ENCODE measurements around the gene DTX1.

The DTX1 gene

DNA sequence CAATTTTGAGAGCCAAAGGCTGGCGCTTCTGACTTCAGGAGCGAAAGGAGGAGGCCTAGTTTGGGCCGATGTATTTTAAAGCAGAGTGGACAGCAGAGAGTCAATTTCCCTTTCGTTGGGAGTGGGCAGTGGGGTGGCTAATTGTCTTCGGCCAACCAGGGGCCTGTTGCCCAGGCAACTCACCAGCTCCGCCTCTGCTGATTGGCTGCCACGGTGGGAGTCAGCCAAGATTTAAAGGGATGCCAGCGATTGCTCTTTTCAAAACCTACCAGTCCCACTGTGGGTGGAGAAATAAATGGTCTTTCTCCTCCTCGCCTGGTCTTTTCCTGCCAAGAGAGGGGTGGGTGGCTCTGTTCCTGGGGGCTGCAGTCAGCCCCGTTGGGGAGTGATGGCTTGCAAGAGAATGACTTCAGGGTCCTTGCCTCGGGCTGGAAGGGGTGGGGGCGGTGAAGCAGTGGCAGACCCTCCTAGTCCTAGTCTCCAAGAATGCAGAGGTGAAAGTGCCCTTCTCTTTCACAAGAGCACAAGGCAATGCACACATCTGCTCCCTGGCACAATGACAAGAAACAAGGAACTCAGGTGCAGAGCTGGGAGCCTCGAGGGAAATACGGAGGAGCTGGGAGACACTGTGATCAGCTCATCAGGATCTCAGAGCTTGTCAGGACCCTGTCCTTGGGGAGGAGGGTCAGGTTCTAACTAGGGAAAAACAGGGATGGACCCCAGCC is 41.3 kb downstream of the DTX1 start:
- Histone ChIP-seq H3K4me3 (ENCODE audit: low read length) (no peak overlapping the region), H3K4me1 (ENCODE audit: insufficient read depth, low read length) (peaks cover 4% of the 10 kb centered on the region), H2AFZ (ENCODE audit: low read depth, low read length) (no peak overlapping the region), H3K9me3 (ENCODE audit: low read length) (no peaks in the 10 kb centered on the region), H3K27me3 (ENCODE audit: insufficient read depth, low read length) (peaks cover 3% of the 10 kb centered on the region), H3K36me3 (ENCODE audit: insufficient read depth, low read length) (no peaks in the 10 kb centered on the region)

DNA sequence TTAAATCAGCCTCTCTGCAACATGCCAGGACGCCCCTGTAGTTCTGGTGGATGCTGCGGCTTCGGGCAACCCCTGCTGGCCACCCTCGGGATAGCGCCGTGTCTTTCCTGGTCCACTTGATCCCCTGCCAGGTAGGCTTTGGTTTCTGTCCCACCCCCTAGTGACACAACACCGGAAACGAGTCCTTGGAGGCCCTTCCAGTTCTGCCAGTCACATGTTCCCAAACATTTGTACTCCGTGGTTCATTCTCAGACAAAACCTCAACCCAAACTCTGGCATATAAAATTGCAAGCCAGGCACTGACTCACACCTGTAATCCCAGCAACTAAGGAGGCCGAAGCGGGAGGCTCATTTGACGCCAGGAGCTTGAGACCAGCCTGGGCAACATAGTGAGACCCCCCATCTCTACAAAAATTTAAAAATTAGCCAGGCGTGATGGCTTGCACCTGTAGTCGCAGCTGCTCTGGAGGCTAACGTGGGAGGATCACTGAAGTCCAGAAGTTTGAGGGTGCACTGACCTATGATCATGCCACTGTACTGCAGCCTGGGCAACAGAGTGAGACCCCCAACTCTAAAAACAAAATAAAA is 42.0 kb downstream of the DTX1 start:
- Histone ChIP-seq H3K4me3 (ENCODE audit: low read length) (no peak overlapping the region), H3K9me3 (ENCODE audit: low read length) (no peaks in the 10 kb centered on the region), H3K36me3 (ENCODE audit: insufficient read depth, low read length) (no peaks in the 10 kb centered on the region), H3K27me3 (ENCODE audit: insufficient read depth, low read length) (peaks cover 6% of the 10 kb centered on the region), H3K4me1 (ENCODE audit: insufficient read depth, low read length) (peaks cover 4% of the 10 kb centered on the region), H2AFZ (ENCODE audit: low read depth, low read length) (no peak overlapping the region)

DNA sequence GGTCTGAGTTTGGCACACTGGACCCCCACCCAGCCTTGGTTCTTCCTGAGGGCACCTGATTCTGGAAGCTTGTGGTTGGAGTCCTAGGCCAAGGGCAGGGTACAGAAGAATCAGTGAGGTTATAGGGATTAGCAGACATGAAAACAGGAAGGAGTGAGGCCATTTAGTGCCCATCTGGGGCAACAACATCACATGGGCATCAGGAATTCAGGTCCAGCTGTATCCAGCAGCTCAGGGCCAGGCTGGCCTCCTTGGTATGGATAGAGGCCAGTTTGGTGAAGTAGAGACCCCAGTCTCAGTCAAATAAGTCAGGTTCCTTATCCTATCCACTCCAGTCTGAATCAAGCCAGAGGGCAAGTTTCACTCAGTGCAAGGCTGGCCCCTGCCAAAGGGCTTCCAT is 42.8 kb downstream of the DTX1 start:
- Histone ChIP-seq H3K27me3 (ENCODE audit: insufficient read depth, low read length) (peaks cover 12% of the 10 kb centered on the region), H3K36me3 (ENCODE audit: insufficient read depth, low read length) (no peaks in the 10 kb centered on the region), H3K9me3 (ENCODE audit: low read length) (no peaks in the 10 kb centered on the region), H2AFZ (ENCODE audit: low read depth, low read length) (no peak overlapping the region), H3K4me1 (ENCODE audit: insufficient read depth, low read length) (peaks cover 4% of the 10 kb centered on the region), H3K4me3 (ENCODE audit: low read length) (no peak overlapping the region)

DNA sequence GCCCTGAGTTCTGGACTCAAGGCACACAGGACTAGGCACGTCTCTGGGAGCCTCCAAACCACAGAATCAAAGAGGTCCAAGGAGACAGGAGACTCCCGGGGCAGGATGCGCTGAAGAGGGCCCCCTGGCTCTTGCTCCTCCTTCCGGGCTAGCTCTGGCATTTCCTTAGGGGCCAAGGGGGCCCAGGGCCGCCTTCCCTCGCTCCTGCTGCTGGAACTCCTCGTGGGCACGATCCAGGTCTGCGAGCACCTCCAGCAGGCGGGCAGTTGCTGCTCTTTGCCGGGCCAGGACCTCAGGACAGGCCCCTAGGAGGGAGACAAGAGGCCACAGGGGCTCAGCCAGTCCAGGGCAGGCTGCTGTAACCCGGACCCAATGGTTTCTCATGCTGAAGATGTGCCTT is 43.2 kb downstream of the DTX1 start:
- no peaks in the 10 kb centered on the region for H3K36me3 ChIP-seq (ENCODE audit: insufficient read depth, low read length)
- no peaks in the 10 kb centered on the region for H3K9me3 ChIP-seq (ENCODE audit: low read length)
- H3K27me3 ChIP-seq (ENCODE audit: insufficient read depth, low read length) = peaks cover 14% of the 10 kb centered on the region
- peaks cover 4% of the 10 kb centered on the region for H3K4me1 ChIP-seq (ENCODE audit: insufficient read depth, low read length)
- H2AFZ ChIP-seq (ENCODE audit: low read depth, low read length) = no peak overlapping the region
- no peak overlapping the region for H3K4me3 ChIP-seq (ENCODE audit: low read length)

DNA sequence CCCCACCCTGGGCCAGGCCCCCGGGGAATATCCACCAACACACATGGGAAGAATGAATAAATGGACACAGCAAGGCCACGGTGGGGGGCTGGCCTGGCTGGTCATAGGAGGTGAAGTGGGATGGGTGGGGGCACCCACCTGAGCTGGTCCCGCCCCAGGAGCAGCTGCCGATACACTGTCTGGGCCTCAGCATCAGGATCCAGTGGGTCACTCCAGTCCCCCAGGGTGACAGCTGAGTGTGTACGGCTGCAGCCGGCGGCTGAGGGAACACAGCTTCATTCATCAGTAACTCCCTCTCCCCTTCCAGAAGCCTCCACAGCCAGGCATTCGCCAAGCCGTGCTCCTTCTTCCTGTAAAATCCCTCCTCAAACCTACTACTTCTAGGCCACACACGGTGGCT is 45.2 kb downstream of the DTX1 start:
- Histone ChIP-seq H3K4me1 (ENCODE audit: insufficient read depth, low read length) (peaks cover 4% of the 10 kb centered on the region), H2AFZ (ENCODE audit: low read depth, low read length) (no peak overlapping the region), H3K9me3 (ENCODE audit: low read length) (no peaks in the 10 kb centered on the region), H3K36me3 (ENCODE audit: insufficient read depth, low read length) (no peaks in the 10 kb centered on the region), H3K4me3 (ENCODE audit: low read length) (no peak overlapping the region), H3K27me3 (ENCODE audit: insufficient read depth, low read length) (peaks cover 20% of the 10 kb centered on the region)

DNA sequence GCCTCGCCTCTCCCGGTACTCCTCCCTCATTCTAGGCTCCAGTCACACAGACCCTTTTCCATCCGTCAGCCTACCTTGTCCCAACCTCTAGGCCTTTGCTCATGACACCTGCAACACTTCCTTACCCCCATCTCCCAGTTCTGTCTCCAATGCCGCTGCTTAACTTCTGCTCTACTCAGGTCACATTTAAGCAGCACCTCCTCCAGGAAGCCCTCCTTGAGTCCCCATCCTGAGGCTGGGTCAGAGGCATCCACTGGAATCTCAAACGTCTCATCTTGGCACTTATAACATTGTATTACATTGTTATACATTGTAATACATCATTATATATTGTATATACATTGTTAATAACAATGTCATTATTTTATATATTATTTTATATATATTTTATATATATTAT is 46.3 kb downstream of the DTX1 start:
- no peak overlapping the region for H3K4me3 ChIP-seq (ENCODE audit: low read length)
- no peak overlapping the region for H2AFZ ChIP-seq (ENCODE audit: low read depth, low read length)
- no peaks in the 10 kb centered on the region for H3K9me3 ChIP-seq (ENCODE audit: low read length)
- peaks cover 4% of the 10 kb centered on the region for H3K4me1 ChIP-seq (ENCODE audit: insufficient read depth, low read length)
- peaks cover 25% of the 10 kb centered on the region for H3K27me3 ChIP-seq (ENCODE audit: insufficient read depth, low read length)
- H3K36me3 ChIP-seq (ENCODE audit: insufficient read depth, low read length) = no peaks in the 10 kb centered on the region

DNA sequence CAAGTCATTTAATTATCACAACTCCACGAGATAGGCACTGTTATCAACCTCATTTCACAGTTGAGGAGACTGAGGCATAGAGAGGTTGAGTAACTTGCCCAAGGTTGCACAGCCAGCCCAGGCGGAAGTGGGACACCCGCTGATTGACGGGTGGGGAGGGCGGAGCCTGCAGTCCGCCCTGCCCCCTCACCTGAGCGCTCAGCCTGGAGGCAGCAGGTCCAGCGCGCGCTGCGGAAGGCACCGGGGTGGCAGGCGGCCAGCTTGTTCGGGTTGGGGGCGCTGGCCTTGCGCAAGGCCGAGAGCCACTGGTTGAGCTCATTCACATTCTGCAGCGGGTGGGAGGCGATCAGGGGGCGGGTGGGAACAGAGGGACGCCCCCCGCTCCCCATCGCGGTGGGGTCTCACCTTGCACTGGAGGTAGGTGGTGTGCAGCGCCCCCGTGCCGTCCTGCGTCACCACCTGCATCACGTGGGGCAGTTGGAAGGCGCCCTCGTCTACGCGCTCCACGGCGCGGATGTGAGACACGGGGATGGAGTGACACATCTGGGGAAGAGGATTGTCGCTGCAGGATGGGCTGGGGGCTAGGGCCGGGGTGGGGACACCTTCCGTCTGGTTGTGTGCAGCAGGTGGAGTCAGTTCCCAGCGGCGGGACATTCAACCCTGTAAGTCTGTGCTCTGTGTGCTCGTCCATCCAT is 47.4 kb downstream of the DTX1 start:
- Histone ChIP-seq H3K9me3 (ENCODE audit: low read length) (no peaks in the 10 kb centered on the region), H2AFZ (ENCODE audit: low read depth, low read length) (no peak overlapping the region), H3K27me3 (ENCODE audit: insufficient read depth, low read length) (peaks cover 25% of the 10 kb centered on the region), H3K36me3 (ENCODE audit: insufficient read depth, low read length) (no peaks in the 10 kb centered on the region), H3K4me1 (ENCODE audit: insufficient read depth, low read length) (no peaks in the 10 kb centered on the region), H3K4me3 (ENCODE audit: low read length) (no peak overlapping the region)

DNA sequence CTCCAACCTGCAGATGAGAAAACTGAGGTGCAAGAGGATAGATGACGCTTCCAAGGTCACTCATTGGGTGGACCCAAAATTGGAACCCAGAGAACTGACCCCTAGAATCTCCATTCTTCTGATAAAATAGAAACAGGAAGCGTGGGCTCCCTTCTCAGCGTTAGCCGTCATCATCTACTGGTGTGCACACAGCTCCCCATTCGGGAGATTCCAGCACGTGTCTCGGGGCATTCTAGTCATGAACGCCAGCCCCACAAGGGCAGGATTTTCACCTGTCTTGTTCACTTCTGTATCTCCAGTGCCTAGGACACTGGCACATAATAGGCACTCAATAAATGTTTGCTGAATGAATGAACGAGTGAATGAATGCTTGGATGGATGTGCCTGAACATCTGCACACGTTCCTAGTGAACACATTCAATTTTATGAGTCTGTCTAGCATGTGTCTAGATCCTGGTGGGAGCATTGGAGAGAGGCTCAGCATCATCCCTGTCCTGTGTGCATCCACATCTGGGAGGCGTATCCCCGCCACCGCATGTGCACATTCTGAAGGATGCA is 48.5 kb downstream of the DTX1 start:
- no peak overlapping the region for H3K4me3 ChIP-seq (ENCODE audit: low read length)
- no peaks in the 10 kb centered on the region for H3K4me1 ChIP-seq (ENCODE audit: insufficient read depth, low read length)

DNA sequence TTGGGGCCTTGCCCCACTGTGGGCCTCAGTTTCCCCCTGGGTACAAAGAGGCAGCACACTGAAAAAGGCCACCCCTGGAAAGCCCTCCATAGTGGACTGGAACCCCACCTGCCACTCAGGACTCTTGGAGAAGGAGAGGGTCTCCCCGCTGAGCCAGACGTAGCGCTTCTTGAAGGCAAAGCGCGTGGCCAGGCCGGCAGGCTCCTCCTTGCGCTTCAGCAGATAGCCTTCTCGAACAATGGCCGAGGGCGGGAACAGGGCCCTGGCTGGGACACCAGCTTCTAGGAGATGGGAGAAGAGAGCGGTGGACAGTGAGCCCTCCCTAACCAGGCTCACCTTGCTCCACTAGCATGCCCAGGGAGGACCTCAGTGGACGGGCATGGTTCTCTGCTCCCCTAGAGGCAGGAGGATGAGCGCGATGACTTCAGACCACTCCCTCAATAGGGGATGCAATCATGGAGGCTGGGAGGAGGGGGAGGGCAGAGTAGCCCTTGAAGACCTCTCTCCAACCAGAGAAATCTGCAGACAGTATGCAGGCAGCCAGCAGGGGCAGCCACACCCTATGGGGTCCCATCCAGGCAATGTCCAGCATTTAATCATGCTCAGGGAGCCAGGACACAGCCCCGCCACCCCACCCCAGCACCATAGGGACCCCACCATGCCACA is 49.2 kb downstream of the DTX1 start:
- Histone ChIP-seq H3K4me3 (ENCODE audit: low read length) (no peak overlapping the region), H3K4me1 (ENCODE audit: insufficient read depth, low read length) (no peaks in the 10 kb centered on the region), H3K27me3 (ENCODE audit: insufficient read depth, low read length) (peaks cover 29% of the 10 kb centered on the region), H2AFZ (ENCODE audit: low read depth, low read length) (no peak overlapping the region), H3K36me3 (ENCODE audit: insufficient read depth, low read length) (no peaks in the 10 kb centered on the region), H3K9me3 (ENCODE audit: low read length) (no peaks in the 10 kb centered on the region)

More for the DNA sequence above, 48.5 kb downstream of the DTX1 start:
- Histone ChIP-seq H3K36me3 (ENCODE audit: insufficient read depth, low read length) (no peaks in the 10 kb centered on the region), H2AFZ (ENCODE audit: low read depth, low read length) (no peak overlapping the region), H3K27me3 (ENCODE audit: insufficient read depth, low read length) (peaks cover 29% of the 10 kb centered on the region), H3K9me3 (ENCODE audit: low read length) (no peaks in the 10 kb centered on the region)

DNA sequence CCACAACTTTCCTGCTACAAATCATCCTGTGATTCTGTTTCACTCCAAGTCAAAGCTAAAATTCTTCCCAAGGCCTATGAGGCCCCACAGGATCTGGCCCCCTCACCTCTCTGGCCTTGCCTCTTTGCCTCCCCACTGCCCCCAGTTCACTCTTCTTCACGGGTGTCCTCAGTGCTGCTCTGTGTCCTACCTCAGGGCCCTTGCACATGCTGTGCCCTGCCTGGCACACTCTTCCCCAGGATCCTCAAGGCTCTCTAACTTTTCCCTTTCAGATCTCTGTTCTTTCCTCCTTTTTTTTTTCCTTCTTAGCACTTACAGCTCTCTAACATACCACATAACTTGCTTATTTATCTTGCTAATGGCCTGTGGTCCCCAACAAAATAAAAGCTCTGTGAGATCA is 49.8 kb downstream of the DTX1 start:
- Histone ChIP-seq H3K4me3 (ENCODE audit: low read length) (no peak overlapping the region), H3K36me3 (ENCODE audit: insufficient read depth, low read length) (no peaks in the 10 kb centered on the region), H2AFZ (ENCODE audit: low read depth, low read length) (no peak overlapping the region), H3K9me3 (ENCODE audit: low read length) (no peaks in the 10 kb centered on the region), H3K4me1 (ENCODE audit: insufficient read depth, low read length) (no peaks in the 10 kb centered on the region), H3K27me3 (ENCODE audit: insufficient read depth, low read length) (peaks cover 29% of the 10 kb centered on the region)

DNA sequence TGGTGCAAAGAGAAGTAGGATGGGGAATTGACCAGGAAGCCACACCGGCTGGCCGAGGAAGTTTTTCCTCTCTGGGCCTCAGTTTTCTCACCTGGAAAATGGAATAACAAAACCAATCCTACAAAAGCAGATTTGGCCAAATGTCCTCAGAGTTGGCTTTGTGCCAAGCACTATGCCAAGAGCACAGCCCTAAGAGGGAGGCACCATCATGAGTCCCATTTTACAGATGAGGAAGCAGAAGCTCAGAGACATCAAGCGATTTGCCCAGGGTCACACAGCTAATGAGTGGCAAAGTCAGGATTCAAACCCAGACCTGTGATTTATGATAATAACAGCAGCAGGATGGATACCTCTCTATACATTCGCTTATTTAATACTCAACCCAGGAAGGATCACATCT is 51.8 kb downstream of the DTX1 start:
- Histone ChIP-seq H3K27me3 (ENCODE audit: insufficient read depth, low read length) (peaks cover 30% of the 10 kb centered on the region), H3K4me3 (ENCODE audit: low read length) (no peak overlapping the region), H2AFZ (ENCODE audit: low read depth, low read length) (no peak overlapping the region), H3K9me3 (ENCODE audit: low read length) (no peaks in the 10 kb centered on the region), H3K36me3 (ENCODE audit: insufficient read depth, low read length) (no peaks in the 10 kb centered on the region), H3K4me1 (ENCODE audit: insufficient read depth, low read length) (no peaks in the 10 kb centered on the region)

DNA sequence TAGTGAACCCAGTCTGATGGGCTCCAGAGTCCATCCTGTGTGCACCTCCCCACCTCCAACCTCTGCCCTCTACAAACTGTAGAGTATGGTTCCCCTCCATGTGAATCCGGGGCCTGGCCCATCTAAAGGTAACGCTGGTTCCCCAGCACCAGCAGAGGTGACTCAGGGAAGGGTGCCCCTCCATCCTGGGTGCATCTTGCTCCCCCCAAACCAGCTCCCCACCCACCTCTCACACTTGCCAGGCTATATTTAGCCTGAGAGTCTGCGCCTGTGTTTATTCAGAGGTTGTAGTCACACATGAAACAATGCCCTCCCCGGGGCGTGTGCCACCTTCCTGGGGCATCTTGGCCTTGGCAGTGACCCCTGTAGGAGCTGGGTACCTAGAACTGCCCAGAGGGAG is 52.8 kb downstream of the DTX1 start:
- Histone ChIP-seq H3K4me3 (ENCODE audit: low read length) (no peak overlapping the region), H3K4me1 (ENCODE audit: insufficient read depth, low read length) (no peaks in the 10 kb centered on the region), H3K27me3 (ENCODE audit: insufficient read depth, low read length) (peaks cover 27% of the 10 kb centered on the region), H3K9me3 (ENCODE audit: low read length) (no peaks in the 10 kb centered on the region), H3K36me3 (ENCODE audit: insufficient read depth, low read length) (no peaks in the 10 kb centered on the region), H2AFZ (ENCODE audit: low read depth, low read length) (no peak overlapping the region)
